MM.1S (cell line): Measurements from ENCODE around the gene PACC1.

Experiments
- CTCF ChIP-seq: fragments of 300-600 bp; sonication (generic); IDR thresholded peaks from 2 replicates; pipeline ENCODE4 v1.5.1; 2016; ENCODE audit warnings: antibody characterized with exemption, low read length, mixed read lengths
- EZH2 ChIP-seq: fragments of 300-600 bp; sonication (generic); optimal IDR thresholded peaks from 2 replicates; pipeline ENCODE3; 2017; ENCODE audit warnings: low read depth, mild to moderate bottlenecking, antibody characterized with exemption, low read length, mixed read lengths

DNA sequence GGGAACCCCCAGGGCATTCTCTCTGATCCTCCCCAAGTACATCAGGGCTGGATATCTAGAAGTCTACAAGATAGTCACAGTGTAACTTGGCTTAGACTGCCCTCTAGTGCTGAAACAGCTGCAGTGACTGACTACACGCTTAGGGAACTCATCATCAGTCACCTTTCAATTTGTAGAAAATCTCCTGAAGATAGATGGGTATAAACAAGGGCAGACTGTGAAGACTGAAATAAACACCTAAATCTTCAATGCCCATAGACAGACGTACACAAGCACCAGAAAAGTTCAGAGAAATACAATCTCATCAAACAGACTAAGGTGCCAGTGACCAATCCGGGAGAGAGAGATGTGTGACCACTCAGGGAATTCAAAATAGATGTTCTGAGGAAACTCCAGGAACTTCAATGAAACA is 46.6 kb downstream of the PACC1 start:
- TF ChIP-seq CTCF (peak; percentile 97), EZH2 (no peak)
